GM13976 (cell line): ENCODE data around the gene FUT4.
A peak's percentile ranks its signal among the peaks of the same experiment; 100 is the strongest.

ENCODE experiments used
- DNase-seq: peaks from one replicate; pipeline ENCODE4 v3.0.0; 2012; ENCODE audit warnings: low spot score
- CTCF ChIP-seq: IDR thresholded peaks from 2 replicates; pipeline ENCODE4 v1.5.1; 2012; ENCODE audit warnings: borderline replicate concordance, mild to moderate bottlenecking; ENCODE audit not compliant: insufficient read depth; ENCODE audit errors: extremely low read depth, missing control alignments, control extremely low read depth
- in situ Hi-C: fragments of 300-500 bp; cut with MboI; formaldehyde crosslinking; loops from one replicate; pipeline ENCODE4 v1.12.0; 2022; ENCODE audit warnings: low sequenced_read_pairs, mixed read lengths, inconsistent platforms; ENCODE audit not compliant: unreplicated experiment

Gene FUT4

DNA sequence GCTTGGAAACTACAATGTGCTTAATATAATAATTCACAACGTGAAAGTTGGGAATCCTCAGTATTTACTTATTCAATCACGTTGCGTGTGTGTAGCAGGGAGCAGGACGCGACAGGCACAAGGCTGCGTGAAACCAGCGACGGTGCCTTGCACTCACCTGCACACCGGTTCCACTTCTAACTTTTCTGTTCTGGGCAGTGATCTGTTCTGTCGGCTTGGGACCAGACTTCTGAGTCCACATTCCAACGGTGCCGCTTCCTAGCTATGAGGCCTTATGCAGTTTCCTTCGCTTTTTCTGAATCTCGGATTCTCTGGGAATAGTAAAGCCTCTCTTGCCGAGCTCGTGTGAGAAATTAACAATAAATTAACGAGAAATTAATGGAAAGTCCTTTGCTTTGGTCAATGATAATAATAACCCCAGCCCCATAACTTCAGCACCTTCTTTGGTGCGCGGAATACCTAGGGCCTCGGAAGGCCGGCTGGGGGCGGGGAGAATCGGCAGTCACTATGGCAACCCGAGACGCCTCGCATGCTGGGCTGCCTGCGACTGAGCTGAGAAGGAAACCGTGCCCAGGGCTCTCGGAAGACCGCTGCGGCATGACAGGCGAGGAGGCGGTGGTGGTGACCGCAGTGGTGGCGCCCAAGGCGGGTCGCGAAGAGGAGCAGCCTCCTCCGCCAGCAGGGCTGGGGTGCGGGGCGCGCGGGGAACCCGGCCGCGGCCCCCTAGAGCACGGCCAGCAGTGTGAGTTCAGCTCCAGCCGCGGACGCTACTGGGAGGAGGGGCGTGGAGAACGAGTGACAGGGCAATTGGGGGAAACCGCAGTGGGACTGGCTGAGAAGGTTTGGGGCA is 31.6 kb upstream of the FUT4 start, which contains the start of gene C11orf97:
TSS of gene C11orf97 (plus strand) at position 530 of the 850 bp plus-strand sequence. CDS start at position 598, 68 bp downstream.
- TF ChIP-seq CTCF, result no peak
- peak; percentile 57 for DNase-seq
- in situ Hi-C loops, result loop anchor here (25.0 kb wide), 1 partner anchor 600 kb away; no protein-coding TSS in a partner anchor

GRCh38 chr11:94513091-94513490 is 30.6 kb upstream of the FUT4 start:
- DNase-seq, result no peak

DNA sequence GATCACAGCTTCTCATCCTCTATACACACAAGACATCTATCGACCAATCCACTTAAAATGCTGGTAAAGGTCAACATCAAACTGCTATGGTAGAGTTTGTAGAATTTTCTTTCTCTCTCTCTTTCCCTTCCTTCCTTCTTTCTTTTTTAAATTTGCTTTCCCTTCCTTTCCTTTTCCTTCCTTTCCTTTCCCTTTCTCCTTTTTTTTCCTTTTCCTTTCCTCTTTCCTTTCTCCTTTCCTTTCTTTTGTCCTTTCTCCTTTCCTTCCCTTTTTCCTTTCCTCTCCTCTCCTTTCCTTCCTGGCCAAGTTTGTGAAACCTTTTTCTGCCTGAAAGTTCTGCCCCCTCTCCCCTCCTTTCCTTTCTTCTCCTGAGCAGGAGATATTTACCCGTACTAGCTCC is 28.3 kb upstream of the FUT4 start:
- DNase-seq, result no peak
- TF ChIP-seq CTCF, result no peak
- in situ Hi-C loops, result loop anchor here (25.0 kb wide), 1 partner anchor 603 kb away; no protein-coding TSS in a partner anchor

More at GRCh38 chr11:94513091-94513490, 30.6 kb upstream of the FUT4 start:
- in situ Hi-C loops, result loop anchor here (25.0 kb wide), 1 partner anchor 601 kb away; no protein-coding TSS in a partner anchor
- TF ChIP-seq CTCF, result no peak

GRCh38 chr11:94516725-94517124 is 27.0 kb upstream of the FUT4 start:
- in situ Hi-C loops, result loop anchor here (25.0 kb wide), 1 partner anchor 604 kb away; no protein-coding TSS in a partner anchor
- no peak for TF ChIP-seq CTCF
- no peak for DNase-seq

DNA sequence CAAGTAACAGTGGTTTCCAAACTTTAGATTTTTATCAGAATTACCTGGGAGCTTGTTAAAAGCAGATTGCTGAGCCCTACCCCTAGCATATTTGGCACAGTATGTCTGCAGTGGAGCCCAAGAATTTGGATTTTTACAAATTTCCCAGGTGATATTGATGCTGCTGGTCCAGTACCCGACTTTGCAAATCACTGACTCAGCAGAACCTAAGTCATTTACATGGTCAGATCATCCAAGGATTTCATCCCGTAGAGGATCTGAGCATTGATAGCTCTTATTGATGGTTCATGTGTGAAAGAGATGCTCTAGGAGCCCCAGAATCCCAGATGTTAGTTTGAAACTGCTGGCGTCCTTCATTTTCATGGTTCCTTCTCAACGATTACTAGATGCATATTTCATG is 25.4 kb upstream of the FUT4 start:
- in situ Hi-C loops, result loop anchor here (25.0 kb wide), 1 partner anchor 606 kb away; no protein-coding TSS in a partner anchor
- no peak for DNase-seq
- TF ChIP-seq CTCF, result no peak

DNA sequence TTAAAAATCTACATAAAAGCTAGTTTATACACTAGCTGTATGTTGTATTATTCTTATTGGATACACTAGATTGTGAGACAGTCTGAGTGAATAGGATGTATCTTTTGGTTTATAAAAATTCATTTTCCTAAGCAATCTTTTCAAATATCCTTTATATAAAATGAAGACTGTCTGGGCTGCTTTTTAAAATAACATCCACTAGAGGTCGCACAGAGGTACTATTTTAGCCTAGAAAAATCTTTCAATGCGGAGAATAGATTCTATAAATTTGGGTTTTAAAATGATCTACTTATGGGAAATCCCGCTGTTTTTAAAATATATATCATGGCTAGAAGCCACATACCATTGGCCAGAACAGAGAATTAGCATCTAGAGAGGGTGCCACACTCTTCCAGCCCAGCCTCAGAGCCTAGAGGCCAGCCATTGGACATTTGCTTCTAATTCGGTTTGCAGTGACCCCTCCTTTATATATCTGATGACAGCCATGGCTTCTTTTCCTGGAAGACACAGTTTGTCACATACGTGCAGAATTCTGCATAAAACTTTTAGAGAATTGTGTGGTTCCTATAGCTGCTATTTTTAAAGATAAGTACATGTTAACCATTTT is 24.1 kb upstream of the FUT4 start:
- peak; percentile 39 for TF ChIP-seq CTCF
- in situ Hi-C loops, result loop anchor here (5.0 to 25.0 kb wide), 2 partner anchors 83 to 607 kb away; no protein-coding TSS in a partner anchor
- peak; percentile 45 for DNase-seq
